MM.1S (cell line): Measurements from ENCODE around the gene A3GALT2.

Experiments used
- EZH2 ChIP-seq: fragments of 300-600 bp; sonication (generic); optimal IDR thresholded peaks from 2 replicates; pipeline ENCODE3; 2017; ENCODE audit warnings: low read depth, mild to moderate bottlenecking, antibody characterized with exemption, low read length, mixed read lengths
- EZH2phosphoT487 ChIP-seq: fragments of 300-600 bp; sonication (generic); IDR thresholded peaks from 2 replicates; pipeline ENCODE4 v1.6.1; 2018; ENCODE audit warnings: antibody characterized with exemption, low read length
- TF ChIP-seq, protein P1 (sequence below): fragments of 300-600 bp; sonication (generic); IDR thresholded peaks from 2 replicates; pipeline ENCODE4 v1.5.1; 2016; ENCODE audit warnings: antibody characterized with exemption, low read length, mixed read lengths

DNA sequence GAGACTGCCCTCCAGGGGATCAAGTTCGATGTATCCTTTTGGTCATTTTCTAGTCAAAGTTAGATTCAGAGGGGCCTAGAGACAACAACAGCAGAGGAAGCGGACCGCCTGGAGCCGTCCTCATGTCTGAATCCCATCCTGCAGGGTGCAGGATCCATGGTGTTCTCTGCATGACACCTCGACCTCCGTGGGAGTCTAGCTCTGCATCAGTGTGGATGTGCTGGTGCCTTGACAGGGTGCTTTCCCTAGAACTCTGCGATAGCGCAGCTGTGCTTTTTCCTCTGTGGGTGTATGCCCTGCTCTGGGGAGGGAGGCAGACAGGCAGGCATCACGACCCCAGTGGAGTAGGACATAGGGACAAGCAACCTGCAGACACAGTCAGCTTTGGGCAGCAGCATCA lies 48.2 kb upstream of the A3GALT2 start:
- TF ChIP-seq, protein P1, sequence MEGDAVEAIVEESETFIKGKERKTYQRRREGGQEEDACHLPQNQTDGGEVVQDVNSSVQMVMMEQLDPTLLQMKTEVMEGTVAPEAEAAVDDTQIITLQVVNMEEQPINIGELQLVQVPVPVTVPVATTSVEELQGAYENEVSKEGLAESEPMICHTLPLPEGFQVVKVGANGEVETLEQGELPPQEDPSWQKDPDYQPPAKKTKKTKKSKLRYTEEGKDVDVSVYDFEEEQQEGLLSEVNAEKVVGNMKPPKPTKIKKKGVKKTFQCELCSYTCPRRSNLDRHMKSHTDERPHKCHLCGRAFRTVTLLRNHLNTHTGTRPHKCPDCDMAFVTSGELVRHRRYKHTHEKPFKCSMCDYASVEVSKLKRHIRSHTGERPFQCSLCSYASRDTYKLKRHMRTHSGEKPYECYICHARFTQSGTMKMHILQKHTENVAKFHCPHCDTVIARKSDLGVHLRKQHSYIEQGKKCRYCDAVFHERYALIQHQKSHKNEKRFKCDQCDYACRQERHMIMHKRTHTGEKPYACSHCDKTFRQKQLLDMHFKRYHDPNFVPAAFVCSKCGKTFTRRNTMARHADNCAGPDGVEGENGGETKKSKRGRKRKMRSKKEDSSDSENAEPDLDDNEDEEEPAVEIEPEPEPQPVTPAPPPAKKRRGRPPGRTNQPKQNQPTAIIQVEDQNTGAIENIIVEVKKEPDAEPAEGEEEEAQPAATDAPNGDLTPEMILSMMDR, result no peak
- TF ChIP-seq EZH2phosphoT487 (no peak), EZH2 (no peak)
